Neural cell (in vitro differentiated cells): ENCODE measurements around the gene CPSF4L. TPM values are rescaled to one million over a fixed set of nuclear protein-coding genes. Genes with fewer than 3 reads are reported as not detected.

ENCODE experiments used
- H2AFZ ChIP-seq: fragments of 200-600, 300-800 bp; sonication (generic), shearing (Covaris generic); 2 replicates; pipeline ENCODE4 v1.6.0; 2014; ENCODE audit warnings: low read depth, mild to moderate bottlenecking, antibody characterized with exemption, low read length, moderate library complexity
- H3F3A ChIP-seq: fragments of 200-600 bp; shearing (Covaris generic); 2 replicates; pipeline ENCODE4 v1.6.1; 2016; ENCODE audit warnings: mild to moderate bottlenecking, moderate library complexity, mixed read lengths, antibody characterized with exemption, low read length; ENCODE audit not compliant: insufficient read depth, poor library complexity, severe bottlenecking
- H3K27ac ChIP-seq: fragments of 200-600, 300-800 bp; sonication (generic), shearing (Covaris generic); 2 replicates; pipeline ENCODE4 v1.5.1; 2014; ENCODE audit warnings: mild to moderate bottlenecking, low read length, moderate library complexity
- H3K27me3 ChIP-seq: fragments of 300-800, 200-600 bp; sonication (generic), shearing (Covaris generic); 2 replicates; pipeline ENCODE4 v1.6.0; 2014; ENCODE audit warnings: mild to moderate bottlenecking, low read depth, low read length, moderate library complexity; ENCODE audit not compliant: insufficient read depth
- H3K36me3 ChIP-seq: fragments of 300-800, 200-600 bp; sonication (generic), shearing (Covaris generic); 2 replicates; pipeline ENCODE4 v1.5.1; 2014; ENCODE audit warnings: mild to moderate bottlenecking, antibody characterized with exemption, low read length, moderate library complexity; ENCODE audit not compliant: insufficient read depth
- H3K4me2 ChIP-seq: fragments of 300-800, 200-600 bp; sonication (generic), shearing (Covaris generic); 2 replicates; pipeline ENCODE4 v1.6.0; 2014; ENCODE audit warnings: mild to moderate bottlenecking, low read length
- H3K4me3 ChIP-seq: fragments of 300-800, 200-600 bp; sonication (generic), shearing (Covaris generic); 2 replicates; pipeline ENCODE4 v1.5.1; 2014; ENCODE audit warnings: mild to moderate bottlenecking, low read length, moderate library complexity
- H3K79me2 ChIP-seq: fragments of 200-600 bp; shearing (Covaris generic); replicated peaks from 2 replicates; pipeline ENCODE4 v1.6.0; 2014; ENCODE audit warnings: mild to moderate bottlenecking, low read length, moderate library complexity; ENCODE audit not compliant: insufficient read depth
- H3K9ac ChIP-seq: fragments of 300-800, 200-600 bp; sonication (generic), shearing (Covaris generic); 2 replicates; pipeline ENCODE4 v1.6.1; 2016; ENCODE audit warnings: mild to moderate bottlenecking, low read length, mixed read lengths
- H3K9me2 ChIP-seq: fragments of 200-600 bp; shearing (Covaris generic); 2 replicates; pipeline ENCODE4 v1.6.1; 2016; ENCODE audit warnings: mild to moderate bottlenecking, low read length, mixed read lengths; ENCODE audit not compliant: insufficient read depth
- H3K9me3 ChIP-seq: fragments of 200-600, 300-800 bp; sonication (generic), shearing (Covaris generic); 2 replicates; pipeline ENCODE4 v1.6.1; 2016; ENCODE audit warnings: mild to moderate bottlenecking, mixed run types, low read length, moderate library complexity, mixed read lengths
- H4K20me1 ChIP-seq: fragments of 200-600 bp; shearing (Covaris generic); 2 replicates; pipeline ENCODE4 v1.6.1; 2016; ENCODE audit warnings: mild to moderate bottlenecking, mixed run types; ENCODE audit not compliant: insufficient read depth
- CTCF ChIP-seq: fragments of 450-650 bp; IDR thresholded peaks from 2 replicates; pipeline ENCODE4 v1.5.1; 2014; ENCODE audit warnings: antibody characterized with exemption, mild to moderate bottlenecking, moderate library complexity; ENCODE audit not compliant: poor library complexity, severe bottlenecking
- EP300 ChIP-seq: fragments of 450-650 bp; conservative IDR thresholded peaks from 2 replicates; pipeline ENCODE4 v1.6.1; 2014; ENCODE audit warnings: antibody characterized with exemption, mild to moderate bottlenecking, moderate library complexity; ENCODE audit not compliant: poor library complexity, severe bottlenecking
- EZH2 ChIP-seq: fragments of 200-600, 300-800 bp; shearing (Covaris generic), sonication (generic); IDR thresholded peaks from 2 replicates; pipeline ENCODE4 v1.6.1; 2014; ENCODE audit warnings: antibody characterized with exemption, low read length, borderline replicate concordance, mild to moderate bottlenecking; ENCODE audit not compliant: insufficient read depth, poor library complexity, severe bottlenecking
- MXI1 ChIP-seq: fragments of 450-650 bp; conservative IDR thresholded peaks from 2 replicates; pipeline ENCODE4 v1.6.1; 2014; ENCODE audit warnings: antibody characterized with exemption, mild to moderate bottlenecking; ENCODE audit not compliant: poor library complexity, severe bottlenecking
- POLR2AphosphoS5 ChIP-seq: IDR thresholded peaks from 2 replicates; pipeline ENCODE4 v1.6.1; 2012
- RAD21 ChIP-seq: fragments of 450-650 bp; conservative IDR thresholded peaks from 2 replicates; pipeline ENCODE4 v1.6.1; 2014; ENCODE audit warnings: antibody characterized with exemption, mild to moderate bottlenecking, moderate library complexity
- SMC3 ChIP-seq: fragments of 450-650 bp; conservative IDR thresholded peaks from 2 replicates; pipeline ENCODE4 v1.6.1; 2014; ENCODE audit warnings: antibody characterized with exemption, mild to moderate bottlenecking, moderate library complexity; ENCODE audit not compliant: poor library complexity
- TAF1 ChIP-seq: IDR thresholded peaks from 2 replicates; pipeline ENCODE4 v1.6.1; 2012; ENCODE audit warnings: low read depth
- polyA plus RNA-seq: library from polyadenylated mRNA; depleted of rRNA; stranded (reverse); fragments of >200 nt; gene quantifications from 2 replicates; pipeline ENCODE4 v1.2.3, GENCODE V29; 2014
- TF ChIP-seq, protein P1 (sequence below): IDR thresholded peaks from 2 replicates; pipeline ENCODE4 v1.6.1; 2012; ENCODE audit warnings: borderline replicate concordance

The CPSF4L gene
- polyA plus RNA-seq, 1 donor from 2014 or later, result not detected

- H3K9me3 ChIP-seq, result no peaks in the 10 kb centered on the region
- H3K36me3 ChIP-seq, result no peaks in the 10 kb centered on the region
- H2AFZ ChIP-seq, result no peak overlapping the region
- H3K4me2 ChIP-seq, result no peak overlapping the region
- H3K9ac ChIP-seq, result no peak overlapping the region
- H4K20me1 ChIP-seq, result no peaks in the 10 kb centered on the region
- peak overlapping the region; percentile 98 for H3K4me3 ChIP-seq
- TF ChIP-seq EZH2 (no peak), CTCF (no peak), POLR2AphosphoS5 (no peak), MXI1 (no peak), RAD21 (no peak), SMC3 (no peak), EP300 (no peak), TAF1 (no peak)
- TF ChIP-seq, protein P1, sequence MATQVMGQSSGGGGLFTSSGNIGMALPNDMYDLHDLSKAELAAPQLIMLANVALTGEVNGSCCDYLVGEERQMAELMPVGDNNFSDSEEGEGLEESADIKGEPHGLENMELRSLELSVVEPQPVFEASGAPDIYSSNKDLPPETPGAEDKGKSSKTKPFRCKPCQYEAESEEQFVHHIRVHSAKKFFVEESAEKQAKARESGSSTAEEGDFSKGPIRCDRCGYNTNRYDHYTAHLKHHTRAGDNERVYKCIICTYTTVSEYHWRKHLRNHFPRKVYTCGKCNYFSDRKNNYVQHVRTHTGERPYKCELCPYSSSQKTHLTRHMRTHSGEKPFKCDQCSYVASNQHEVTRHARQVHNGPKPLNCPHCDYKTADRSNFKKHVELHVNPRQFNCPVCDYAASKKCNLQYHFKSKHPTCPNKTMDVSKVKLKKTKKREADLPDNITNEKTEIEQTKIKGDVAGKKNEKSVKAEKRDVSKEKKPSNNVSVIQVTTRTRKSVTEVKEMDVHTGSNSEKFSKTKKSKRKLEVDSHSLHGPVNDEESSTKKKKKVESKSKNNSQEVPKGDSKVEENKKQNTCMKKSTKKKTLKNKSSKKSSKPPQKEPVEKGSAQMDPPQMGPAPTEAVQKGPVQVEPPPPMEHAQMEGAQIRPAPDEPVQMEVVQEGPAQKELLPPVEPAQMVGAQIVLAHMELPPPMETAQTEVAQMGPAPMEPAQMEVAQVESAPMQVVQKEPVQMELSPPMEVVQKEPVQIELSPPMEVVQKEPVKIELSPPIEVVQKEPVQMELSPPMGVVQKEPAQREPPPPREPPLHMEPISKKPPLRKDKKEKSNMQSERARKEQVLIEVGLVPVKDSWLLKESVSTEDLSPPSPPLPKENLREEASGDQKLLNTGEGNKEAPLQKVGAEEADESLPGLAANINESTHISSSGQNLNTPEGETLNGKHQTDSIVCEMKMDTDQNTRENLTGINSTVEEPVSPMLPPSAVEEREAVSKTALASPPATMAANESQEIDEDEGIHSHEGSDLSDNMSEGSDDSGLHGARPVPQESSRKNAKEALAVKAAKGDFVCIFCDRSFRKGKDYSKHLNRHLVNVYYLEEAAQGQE, result no peak
- H3K79me2 ChIP-seq, result peaks cover 39% of the 10 kb centered on the region
- no peaks in the 10 kb centered on the region for H3K27me3 ChIP-seq
- H3F3A ChIP-seq, result no peaks in the 10 kb centered on the region
- no peak overlapping the region for H3K27ac ChIP-seq
- H3K9me2 ChIP-seq, result no peaks in the 10 kb centered on the region
Measured at GRCh38 chr17:73230088-73230487, 31.6 kb downstream of the CPSF4L start.

GRCh38 chr17:73228748-73229236 lies 32.9 kb downstream of the CPSF4L start:
- Histone ChIP-seq H3K27me3 (no peaks in the 10 kb centered on the region), H3K9me2 (no peaks in the 10 kb centered on the region), H3K9ac (no peak overlapping the region), H3K36me3 (no peaks in the 10 kb centered on the region), H3F3A (no peaks in the 10 kb centered on the region), H3K79me2 (peaks cover 38% of the 10 kb centered on the region), H3K4me3 (no peak overlapping the region), H2AFZ (no peak overlapping the region), H3K27ac (no peak overlapping the region), H3K4me2 (no peak overlapping the region), H4K20me1 (no peaks in the 10 kb centered on the region), H3K9me3 (no peaks in the 10 kb centered on the region)
- TF ChIP-seq POLR2AphosphoS5 (no peak), EZH2 (no peak), SMC3 (no peak), CTCF (no peak), EP300 (no peak), RAD21 (no peak), MXI1 (no peak), TAF1 (no peak)
- TF ChIP-seq, protein P1, result no peak
